ENCODE data around the gene SGK2.

SGK2 gene

DNA sequence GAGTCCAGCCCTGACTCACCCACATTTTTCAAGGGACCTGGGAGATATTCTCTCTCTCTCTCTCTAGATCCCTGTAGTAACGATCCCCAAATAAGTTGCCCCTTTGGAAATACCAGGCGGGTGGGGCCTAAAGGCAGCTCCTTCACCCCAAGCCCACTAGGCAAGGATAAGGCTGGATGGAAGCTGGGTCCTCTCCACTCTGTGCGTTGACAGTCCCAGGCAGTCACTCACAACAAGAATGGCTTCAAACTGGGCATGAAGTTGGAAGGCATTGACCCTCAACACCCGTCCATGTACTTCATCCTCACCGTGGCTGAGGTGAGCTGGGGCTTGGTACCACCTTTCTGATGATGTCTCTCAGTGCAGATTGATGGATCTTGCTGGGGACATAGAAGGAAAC lies 29.8 kb upstream of the SGK2 start:
- Histone ChIP-seq H3K4me1 (ENCODE audit: insufficient read depth, low read length) (no peaks in the 10 kb centered on the region), H3K27ac (ENCODE audit: low read depth, low read length) (no peak overlapping the region), H3K27me3 (ENCODE audit: insufficient read depth, low read length) (no peaks in the 10 kb centered on the region), H3K4me3 (ENCODE audit: low read length) (no peak overlapping the region), H3K9ac (ENCODE audit: low read depth, low read length) (no peak overlapping the region), H3K9me3 (ENCODE audit: insufficient read depth, low read depth, low read length) (no peaks in the 10 kb centered on the region), H3K36me3 (ENCODE audit: insufficient read depth, low read length) (peaks cover 11% of the 10 kb centered on the region)
- 90% methylated on average over 5 of the region's 5 CpGs for WGBS

DNA sequence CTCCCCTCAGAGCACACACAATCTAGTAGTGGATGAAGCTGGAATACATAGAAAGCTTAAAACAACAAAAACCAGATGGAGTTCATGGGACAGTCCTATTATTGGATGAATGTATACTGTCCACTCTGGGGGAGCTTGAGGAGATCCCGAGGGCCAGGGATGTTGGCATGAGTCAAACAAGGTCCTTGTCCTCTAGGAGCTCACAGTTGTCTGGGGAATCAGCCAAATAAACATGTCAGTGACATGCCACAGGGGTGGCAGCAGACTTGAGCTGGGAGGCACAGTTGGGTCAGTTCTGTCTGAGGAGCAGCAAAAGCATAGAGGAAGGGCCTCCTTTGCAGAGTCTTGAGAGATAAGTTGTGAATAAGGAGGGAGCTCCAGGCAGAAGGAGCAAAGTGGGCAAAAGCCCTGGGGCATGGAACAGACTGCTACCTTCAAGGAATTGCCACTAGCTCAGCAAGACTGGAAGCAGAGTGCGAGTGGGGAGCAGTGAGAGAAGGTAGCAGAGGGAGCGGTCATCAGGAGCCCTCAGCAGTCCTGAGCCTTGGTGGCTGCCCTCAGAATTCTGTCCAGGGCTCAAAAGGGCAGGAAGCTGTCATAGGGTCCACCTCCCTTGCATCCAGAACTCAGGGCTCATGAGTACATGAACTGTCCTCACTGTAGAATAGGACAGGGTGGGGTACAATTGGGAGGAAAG lies 29.2 kb upstream of the SGK2 start:
- H3K27me3 ChIP-seq (ENCODE audit: insufficient read depth, low read length) = no peaks in the 10 kb centered on the region
- no peaks in the 10 kb centered on the region for H3K4me1 ChIP-seq (ENCODE audit: insufficient read depth, low read length)
- 91% methylated on average over 3 of the region's 3 CpGs for WGBS
- no peak overlapping the region for H3K9ac ChIP-seq (ENCODE audit: low read depth, low read length)
- H3K9me3 ChIP-seq (ENCODE audit: insufficient read depth, low read depth, low read length) = no peaks in the 10 kb centered on the region
- H3K4me3 ChIP-seq (ENCODE audit: low read length) = no peak overlapping the region
- peaks cover 11% of the 10 kb centered on the region for H3K36me3 ChIP-seq (ENCODE audit: insufficient read depth, low read length)
- no peak overlapping the region for H3K27ac ChIP-seq (ENCODE audit: low read depth, low read length)

DNA sequence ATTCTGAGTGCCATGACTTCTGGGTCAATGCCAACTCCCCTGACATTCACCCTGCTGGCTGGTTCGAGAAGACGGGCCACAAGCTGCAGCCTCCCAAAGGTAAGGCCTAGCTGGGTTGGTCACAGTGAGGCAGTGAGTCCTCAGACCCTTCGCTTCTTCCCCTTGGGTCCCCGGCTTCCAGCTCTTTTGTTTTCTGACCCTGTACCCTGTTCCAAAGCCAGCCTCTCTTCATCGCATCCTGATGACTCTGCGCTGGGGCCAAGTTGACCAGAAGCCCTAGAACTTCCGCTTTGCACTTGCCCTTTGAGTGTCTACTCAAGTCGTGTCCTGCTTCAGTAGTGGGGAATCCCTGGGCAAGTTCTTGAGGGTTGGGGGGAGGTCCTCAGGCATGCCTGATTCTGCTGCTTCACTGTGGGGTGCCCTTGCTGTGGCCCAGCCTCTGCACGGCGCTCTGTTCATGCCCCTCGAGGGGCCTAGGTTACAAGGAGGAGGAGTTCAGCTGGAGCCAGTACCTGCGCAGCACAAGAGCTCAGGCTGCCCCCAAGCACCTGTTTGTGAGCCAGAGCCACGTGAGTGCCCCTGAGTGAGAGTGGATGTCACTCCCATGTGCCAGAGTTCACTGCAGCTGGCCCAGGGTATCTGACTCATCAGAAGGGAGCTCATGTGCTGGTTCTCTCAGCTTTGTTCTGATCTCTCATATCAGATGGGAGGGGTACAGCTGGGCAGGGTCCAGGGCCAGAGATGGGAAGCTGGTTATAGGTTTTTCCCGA lies 28.3 kb upstream of the SGK2 start:
- H3K27me3 ChIP-seq (ENCODE audit: insufficient read depth, low read length) = no peaks in the 10 kb centered on the region
- WGBS = 93% methylated on average over 14 of the region's 14 CpGs
- no peak overlapping the region for H3K4me3 ChIP-seq (ENCODE audit: low read length)
- no peak overlapping the region for H3K9ac ChIP-seq (ENCODE audit: low read depth, low read length)
- H3K4me1 ChIP-seq (ENCODE audit: insufficient read depth, low read length) = no peaks in the 10 kb centered on the region
- no peaks in the 10 kb centered on the region for H3K9me3 ChIP-seq (ENCODE audit: insufficient read depth, low read depth, low read length)
- H3K36me3 ChIP-seq (ENCODE audit: insufficient read depth, low read length) = peaks cover 20% of the 10 kb centered on the region
- H3K27ac ChIP-seq (ENCODE audit: low read depth, low read length) = no peak overlapping the region

DNA sequence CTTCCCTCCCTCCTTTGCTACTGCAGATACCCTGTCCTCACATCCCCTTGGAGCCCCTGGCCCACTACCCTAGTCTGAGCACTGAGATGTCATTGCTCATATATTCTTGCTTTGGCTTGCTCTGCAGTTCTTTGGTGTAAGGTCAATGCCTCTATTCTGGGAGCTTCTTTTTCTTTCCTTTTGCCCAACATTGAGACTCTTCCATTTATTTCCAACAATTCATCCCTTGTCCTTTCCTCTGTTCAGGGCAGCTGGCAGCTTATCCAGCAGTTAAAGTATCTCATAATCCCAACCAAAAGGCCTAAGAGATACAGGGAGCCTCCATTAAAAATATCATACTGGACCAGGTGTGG lies 27.8 kb upstream of the SGK2 start:
- Histone ChIP-seq H3K36me3 (ENCODE audit: insufficient read depth, low read length) (peaks cover 22% of the 10 kb centered on the region), H3K4me3 (ENCODE audit: low read length) (no peak overlapping the region), H3K27me3 (ENCODE audit: insufficient read depth, low read length) (no peaks in the 10 kb centered on the region), H3K27ac (ENCODE audit: low read depth, low read length) (no peak overlapping the region), H3K4me1 (ENCODE audit: insufficient read depth, low read length) (no peaks in the 10 kb centered on the region), H3K9me3 (ENCODE audit: insufficient read depth, low read depth, low read length) (no peaks in the 10 kb centered on the region), H3K9ac (ENCODE audit: low read depth, low read length) (no peak overlapping the region)

DNA sequence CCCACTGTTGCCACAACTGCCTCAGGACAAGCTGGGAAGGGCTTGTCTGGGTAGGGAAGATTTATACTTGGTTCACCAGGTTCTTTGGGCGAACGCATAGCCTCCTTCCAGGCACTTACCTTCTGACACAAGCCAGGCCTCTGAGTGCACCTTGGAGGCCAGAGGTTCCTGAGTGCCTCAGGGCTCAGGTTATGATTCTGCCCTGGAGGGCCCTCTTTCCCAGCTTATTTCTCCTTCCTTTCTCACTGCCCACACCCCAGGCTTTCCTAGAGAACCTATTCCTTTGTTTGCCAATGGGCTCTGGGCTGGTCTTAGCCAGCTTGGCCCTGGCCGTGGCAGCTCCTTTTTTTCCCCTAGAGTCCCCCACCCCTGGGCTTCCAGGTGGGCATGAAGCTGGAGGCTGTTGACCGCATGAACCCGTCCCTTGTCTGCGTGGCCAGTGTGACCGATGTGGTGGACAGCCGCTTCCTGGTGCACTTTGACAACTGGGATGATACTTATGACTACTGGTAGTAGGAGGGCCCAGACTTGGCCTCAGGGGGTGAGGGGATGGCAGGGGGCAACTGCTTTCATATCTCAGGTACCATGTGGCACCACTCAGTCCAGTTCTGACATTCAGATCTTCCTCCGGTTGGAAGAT lies 26.3 kb upstream of the SGK2 start:
- no peak overlapping the region for H3K9ac ChIP-seq (ENCODE audit: low read depth, low read length)
- no peaks in the 10 kb centered on the region for H3K27me3 ChIP-seq (ENCODE audit: insufficient read depth, low read length)
- no peaks in the 10 kb centered on the region for H3K9me3 ChIP-seq (ENCODE audit: insufficient read depth, low read depth, low read length)
- no peak overlapping the region for H3K4me3 ChIP-seq (ENCODE audit: low read length)
- 98% methylated on average over 8 of the region's 9 CpGs for WGBS
- peaks cover 28% of the 10 kb centered on the region for H3K36me3 ChIP-seq (ENCODE audit: insufficient read depth, low read length)
- no peak overlapping the region for H3K27ac ChIP-seq (ENCODE audit: low read depth, low read length)
- no peaks in the 10 kb centered on the region for H3K4me1 ChIP-seq (ENCODE audit: insufficient read depth, low read length)

- H3K27me3 ChIP-seq (ENCODE audit: insufficient read depth, low read length) = no peaks in the 10 kb centered on the region
- H3K9ac ChIP-seq (ENCODE audit: low read depth, low read length) = no peak overlapping the region
- peaks cover 28% of the 10 kb centered on the region for H3K36me3 ChIP-seq (ENCODE audit: insufficient read depth, low read length)
- no peaks in the 10 kb centered on the region for H3K4me1 ChIP-seq (ENCODE audit: insufficient read depth, low read length)
- H3K9me3 ChIP-seq (ENCODE audit: insufficient read depth, low read depth, low read length) = no peaks in the 10 kb centered on the region
- H3K4me3 ChIP-seq (ENCODE audit: low read length) = no peak overlapping the region
- no peak overlapping the region for H3K27ac ChIP-seq (ENCODE audit: low read depth, low read length)
Measured at GRCh38 chr20:43533060-43533459, 25.8 kb upstream of the SGK2 start.

DNA sequence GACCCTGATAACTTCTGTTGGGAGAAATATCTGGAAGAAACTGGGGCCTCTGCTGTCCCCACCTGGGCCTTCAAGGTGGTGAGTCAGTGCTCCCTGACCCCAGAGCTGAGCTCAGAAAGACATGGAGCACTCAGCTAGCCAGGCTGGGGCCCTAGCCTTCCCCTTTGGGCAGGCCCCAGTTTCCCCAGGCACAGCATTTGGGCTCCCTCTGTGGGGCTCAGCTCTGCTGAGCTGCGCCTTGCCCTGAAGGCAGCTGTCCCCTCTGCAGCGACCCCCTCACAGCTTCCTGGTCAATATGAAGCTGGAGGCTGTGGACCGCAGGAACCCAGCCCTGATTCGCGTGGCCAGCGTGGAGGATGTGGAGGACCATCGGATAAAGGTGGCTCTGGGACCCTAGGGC lies 24.8 kb upstream of the SGK2 start:
- Histone ChIP-seq H3K36me3 (ENCODE audit: insufficient read depth, low read length) (peaks cover 27% of the 10 kb centered on the region), H3K4me1 (ENCODE audit: insufficient read depth, low read length) (no peaks in the 10 kb centered on the region), H3K9ac (ENCODE audit: low read depth, low read length) (no peak overlapping the region), H3K27ac (ENCODE audit: low read depth, low read length) (no peak overlapping the region), H3K9me3 (ENCODE audit: insufficient read depth, low read depth, low read length) (no peaks in the 10 kb centered on the region), H3K27me3 (ENCODE audit: insufficient read depth, low read length) (no peaks in the 10 kb centered on the region), H3K4me3 (ENCODE audit: low read length) (no peak overlapping the region)
- 98% methylated on average over 7 of the region's 7 CpGs for WGBS

GRCh38 chr20:43534791-43535350 lies 24.0 kb upstream of the SGK2 start:
- WGBS = 97% methylated on average over 8 of the region's 8 CpGs
- no peak overlapping the region for H3K4me3 ChIP-seq (ENCODE audit: low read length)
- no peaks in the 10 kb centered on the region for H3K4me1 ChIP-seq (ENCODE audit: insufficient read depth, low read length)
- no peak overlapping the region for H3K27ac ChIP-seq (ENCODE audit: low read depth, low read length)
- no peak overlapping the region for H3K9ac ChIP-seq (ENCODE audit: low read depth, low read length)
- H3K27me3 ChIP-seq (ENCODE audit: insufficient read depth, low read length) = no peaks in the 10 kb centered on the region
- no peaks in the 10 kb centered on the region for H3K9me3 ChIP-seq (ENCODE audit: insufficient read depth, low read depth, low read length)
- peaks cover 23% of the 10 kb centered on the region for H3K36me3 ChIP-seq (ENCODE audit: insufficient read depth, low read length)

GRCh38 chr20:43535370-43536004 lies 23.3 kb upstream of the SGK2 start:
- Histone ChIP-seq H3K27me3 (ENCODE audit: insufficient read depth, low read length) (no peaks in the 10 kb centered on the region), H3K36me3 (ENCODE audit: insufficient read depth, low read length) (peaks cover 22% of the 10 kb centered on the region), H3K4me3 (ENCODE audit: low read length) (no peak overlapping the region), H3K27ac (ENCODE audit: low read depth, low read length) (no peak overlapping the region), H3K9me3 (ENCODE audit: insufficient read depth, low read depth, low read length) (no peaks in the 10 kb centered on the region), H3K4me1 (ENCODE audit: insufficient read depth, low read length) (no peaks in the 10 kb centered on the region), H3K9ac (ENCODE audit: low read depth, low read length) (no peak overlapping the region)
- WGBS = 94% methylated on average over 7 of the region's 7 CpGs

GRCh38 chr20:43536041-43536816 lies 22.6 kb upstream of the SGK2 start:
- no peaks in the 10 kb centered on the region for H3K4me1 ChIP-seq (ENCODE audit: insufficient read depth, low read length)
- H3K4me3 ChIP-seq (ENCODE audit: low read length) = no peak overlapping the region
- H3K27ac ChIP-seq (ENCODE audit: low read depth, low read length) = no peak overlapping the region
- WGBS = 94% methylated on average over 19 of the region's 19 CpGs
- H3K36me3 ChIP-seq (ENCODE audit: insufficient read depth, low read length) = peaks cover 26% of the 10 kb centered on the region
- H3K9me3 ChIP-seq (ENCODE audit: insufficient read depth, low read depth, low read length) = no peaks in the 10 kb centered on the region
- H3K27me3 ChIP-seq (ENCODE audit: insufficient read depth, low read length) = no peaks in the 10 kb centered on the region
- H3K9ac ChIP-seq (ENCODE audit: low read depth, low read length) = no peak overlapping the region
